Epithelial cell of proximal tubule (primary cell): ENCODE results near the gene DHRS9. TPM values are rescaled to one million over a fixed set of nuclear protein-coding genes. Genes with fewer than 3 reads are reported as not detected.

Experiments
- DNase-seq: peaks from one replicate; pipeline ENCODE4 v3.0.0-alpha.2; 2011; ENCODE audit warnings: low read depth
- H3K4me3 ChIP-seq: 2 replicates; pipeline ENCODE4 v1.5.1; 2011; ENCODE audit warnings: low read depth, mild to moderate bottlenecking, low read length
- total RNA-seq: library from RNA; depleted of rRNA; stranded (reverse); fragments of >200 nt; gene quantifications from 2 replicates; pipeline ENCODE4 v1.2.3, GENCODE V29; 2015
- TF ChIP-seq, protein P1 (sequence below): conservative IDR thresholded peaks from 2 replicates; pipeline ENCODE4 v1.5.1; 2012; ENCODE audit warnings: low read depth, mild to moderate bottlenecking, low read length

The DHRS9 gene
- total RNA-seq, 1 donor from 2014 or later: 0.35 TPM

DNA sequence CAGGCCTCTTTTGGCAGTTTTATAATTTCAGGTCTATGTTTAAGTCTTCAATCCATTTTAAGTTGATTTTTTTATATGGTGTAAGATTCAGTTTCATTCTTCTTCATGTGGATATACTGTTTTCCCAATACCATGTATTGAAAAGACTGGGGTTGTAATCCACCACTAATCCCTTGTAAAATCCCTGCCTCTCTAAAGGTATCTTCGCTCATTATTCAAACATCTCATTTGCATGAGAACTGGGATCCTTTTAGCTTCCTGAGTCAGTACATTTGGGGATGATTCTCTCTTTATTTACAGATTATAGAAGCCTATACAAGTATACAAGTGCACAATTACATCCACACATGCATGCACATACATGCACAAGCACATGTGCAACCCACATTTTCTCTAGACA lies 25.3 kb downstream of the DHRS9 start:
- TF ChIP-seq, protein P1, sequence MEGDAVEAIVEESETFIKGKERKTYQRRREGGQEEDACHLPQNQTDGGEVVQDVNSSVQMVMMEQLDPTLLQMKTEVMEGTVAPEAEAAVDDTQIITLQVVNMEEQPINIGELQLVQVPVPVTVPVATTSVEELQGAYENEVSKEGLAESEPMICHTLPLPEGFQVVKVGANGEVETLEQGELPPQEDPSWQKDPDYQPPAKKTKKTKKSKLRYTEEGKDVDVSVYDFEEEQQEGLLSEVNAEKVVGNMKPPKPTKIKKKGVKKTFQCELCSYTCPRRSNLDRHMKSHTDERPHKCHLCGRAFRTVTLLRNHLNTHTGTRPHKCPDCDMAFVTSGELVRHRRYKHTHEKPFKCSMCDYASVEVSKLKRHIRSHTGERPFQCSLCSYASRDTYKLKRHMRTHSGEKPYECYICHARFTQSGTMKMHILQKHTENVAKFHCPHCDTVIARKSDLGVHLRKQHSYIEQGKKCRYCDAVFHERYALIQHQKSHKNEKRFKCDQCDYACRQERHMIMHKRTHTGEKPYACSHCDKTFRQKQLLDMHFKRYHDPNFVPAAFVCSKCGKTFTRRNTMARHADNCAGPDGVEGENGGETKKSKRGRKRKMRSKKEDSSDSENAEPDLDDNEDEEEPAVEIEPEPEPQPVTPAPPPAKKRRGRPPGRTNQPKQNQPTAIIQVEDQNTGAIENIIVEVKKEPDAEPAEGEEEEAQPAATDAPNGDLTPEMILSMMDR: no peak
- no peak for DNase-seq

DNA sequence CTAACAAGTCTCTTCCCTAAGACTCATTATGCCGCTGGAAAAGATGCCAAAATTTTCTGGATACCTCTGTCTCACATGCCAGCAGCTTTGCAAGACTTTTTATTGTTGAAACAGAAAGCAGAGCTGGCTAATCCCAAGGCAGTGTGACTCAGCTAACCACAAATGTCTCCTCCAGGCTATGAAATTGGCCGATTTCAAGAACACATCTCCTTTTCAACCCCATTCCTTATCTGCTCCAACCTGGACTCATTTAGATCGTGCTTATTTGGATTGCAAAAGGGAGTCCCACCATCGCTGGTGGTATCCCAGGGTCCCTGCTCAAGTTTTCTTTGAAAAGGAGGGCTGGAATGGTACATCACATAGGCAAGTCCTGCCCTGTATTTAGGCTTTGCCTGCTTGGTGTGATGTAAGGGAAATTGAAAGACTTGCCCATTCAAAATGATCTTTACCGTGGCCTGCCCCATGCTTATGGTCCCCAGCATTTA lies 26.3 kb downstream of the DHRS9 start:
- TF ChIP-seq, protein P1: no peak
- no peak overlapping the region for H3K4me3 ChIP-seq
- peak; percentile 78 for DNase-seq

More for the DNA sequence above, 25.3 kb downstream of the DHRS9 start:
- no peak overlapping the region for H3K4me3 ChIP-seq

DNA sequence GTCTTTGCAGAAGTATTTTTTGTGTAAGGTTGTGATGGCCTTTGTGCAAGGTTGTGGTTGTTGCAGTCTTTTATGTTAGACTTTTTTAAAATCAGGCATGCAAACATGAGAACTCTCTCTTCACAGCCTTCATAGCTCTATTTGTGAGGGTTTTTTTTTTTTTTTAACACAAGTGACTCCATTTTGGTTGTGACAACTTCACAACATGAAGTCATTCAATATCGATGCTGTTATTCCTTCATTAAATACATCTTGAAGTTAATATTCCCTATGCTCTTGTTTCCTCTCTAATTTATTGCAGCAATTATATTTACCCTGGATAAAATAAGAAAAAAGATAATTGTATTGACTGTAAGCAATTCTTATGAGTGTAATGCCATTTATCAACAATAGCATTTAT lies 35.5 kb downstream of the DHRS9 start:
- H3K4me3 ChIP-seq: no peak overlapping the region
- no peak for DNase-seq
- TF ChIP-seq, protein P1: no peak

DNA sequence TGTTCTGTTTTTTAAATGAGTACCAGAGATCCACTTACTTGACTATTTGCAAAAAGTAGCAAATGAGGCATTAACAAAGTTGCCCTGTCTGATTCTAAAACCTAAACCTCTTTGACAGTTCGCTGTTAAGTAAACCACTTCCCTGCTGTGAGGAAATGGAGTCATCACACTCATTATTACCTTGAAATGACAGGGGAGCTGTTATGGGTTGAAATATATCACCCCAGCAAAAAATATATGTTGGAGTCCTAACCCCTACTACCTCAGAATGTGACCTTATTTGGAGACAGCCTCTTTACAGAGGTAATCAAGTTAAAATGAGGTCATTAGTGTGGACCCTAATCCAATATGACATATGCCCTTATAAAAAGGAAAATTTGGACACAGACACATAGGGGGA lies 36.1 kb downstream of the DHRS9 start:
- TF ChIP-seq, protein P1: no peak
- no peak for DNase-seq

DNA sequence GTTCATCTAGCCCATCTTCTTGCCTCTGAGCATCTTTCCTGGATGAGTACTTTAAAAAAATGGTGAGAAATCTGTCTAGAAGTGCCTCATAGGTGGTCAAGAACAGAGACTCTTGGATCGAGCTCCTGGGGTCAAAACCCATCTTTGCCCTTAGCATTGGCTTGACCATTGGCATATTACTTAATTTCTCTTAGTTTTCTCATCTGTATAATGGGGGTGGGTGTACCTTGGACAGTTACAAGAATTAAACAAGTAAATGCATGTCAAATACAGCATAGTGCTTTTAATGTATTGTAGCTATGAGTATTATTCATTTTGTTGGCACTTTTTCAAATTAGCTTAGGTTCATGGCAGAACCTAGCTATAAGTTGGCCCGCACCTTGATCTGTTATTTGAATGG lies 36.8 kb downstream of the DHRS9 start:
- no peak for DNase-seq
- TF ChIP-seq, protein P1: no peak
- H3K4me3 ChIP-seq: no peak overlapping the region

More for the DNA sequence above, 36.1 kb downstream of the DHRS9 start:
- no peak overlapping the region for H3K4me3 ChIP-seq

DNA sequence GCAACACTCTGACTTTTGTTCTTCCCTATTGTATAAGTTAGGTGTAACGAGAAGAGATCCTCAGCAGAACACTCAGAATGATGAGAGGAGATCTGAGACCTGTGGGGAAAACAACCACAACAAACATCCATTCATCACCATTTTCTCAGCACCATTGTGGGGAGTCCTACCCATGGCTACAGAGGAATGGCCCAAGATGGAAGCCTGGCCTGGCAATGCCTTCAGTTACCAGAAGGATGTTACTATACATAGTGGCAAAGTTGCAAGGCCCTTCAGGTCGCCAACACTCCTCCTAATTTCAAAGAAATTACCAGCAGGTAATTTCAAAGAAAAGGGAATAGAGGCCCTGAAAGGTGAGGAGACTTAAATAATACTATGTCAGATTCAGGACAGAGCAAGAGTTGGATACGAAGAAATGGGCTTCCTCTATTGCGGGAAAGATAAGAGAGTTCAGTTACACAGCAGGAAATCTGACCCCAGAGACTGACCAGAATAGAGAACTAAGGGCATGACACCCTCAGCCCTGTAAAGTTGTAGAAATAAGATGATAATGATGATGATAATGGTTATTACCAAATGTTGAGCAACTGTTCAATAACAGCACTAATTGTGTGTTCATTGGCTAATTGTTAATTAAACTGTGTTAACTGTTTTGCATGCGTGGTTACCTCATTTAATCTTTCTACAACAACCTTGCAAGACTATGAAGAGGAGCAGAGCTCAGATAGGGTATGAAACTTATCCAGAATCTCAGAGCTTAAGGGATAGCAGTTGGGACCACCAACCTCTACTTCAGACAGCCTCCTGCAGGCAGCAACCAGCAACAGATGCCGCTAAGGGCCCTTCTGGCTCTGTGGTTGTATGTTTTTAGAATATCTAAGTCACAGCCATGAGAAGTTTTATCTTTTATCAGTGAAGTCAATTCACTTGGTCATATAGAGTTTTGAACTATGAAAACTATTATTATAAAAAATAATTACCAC lies 37.5 kb downstream of the DHRS9 start:
- no peak for DNase-seq
- no peak overlapping the region for H3K4me3 ChIP-seq
- TF ChIP-seq, protein P1: no peak
